C4-2B (cell line): ENCODE measurements around the gene EIF3A.
"Not testable (repeated sequence)": the region's sequence is repeated elsewhere in the genome, so short reads cannot be mapped to it uniquely, and the experiment has no call there.

Experiments used
- H3K27ac ChIP-seq: fragments of 450-650 bp; 2 replicates; pipeline ENCODE4 v1.5.1; 2017
- CTCF ChIP-seq: fragments of 450-650 bp; conservative IDR thresholded peaks from 2 replicates; pipeline ENCODE4 v1.5.1; 2017; ENCODE audit warnings: mild to moderate bottlenecking
- ZFX ChIP-seq: fragments of 450-650 bp; IDR thresholded peaks from 2 replicates; pipeline ENCODE4 v1.6.1; 2017

EIF3A gene

GRCh38 chr10:119041326-119041725 is 39.3 kb downstream of the EIF3A start:
- no peak overlapping the region for H3K27ac ChIP-seq
- TF ChIP-seq ZFX, result no peak
- TF ChIP-seq CTCF, result no peak

- TF ChIP-seq CTCF (no peak), ZFX (no peak)
- no peak overlapping the region for H3K27ac ChIP-seq
Observed at GRCh38 chr10:119039161-119039560, 41.5 kb downstream of the EIF3A start.

GRCh38 chr10:119031496-119032059 is 49.0 kb downstream of the EIF3A start:
- no peak overlapping the region for H3K27ac ChIP-seq
- TF ChIP-seq ZFX, result no peak
- no peak for TF ChIP-seq CTCF

GRCh38 chr10:119030421-119031250 is 50.0 kb downstream of the EIF3A start:
- TF ChIP-seq ZFX (no peak), CTCF (peak; percentile 31)
- H3K27ac ChIP-seq, result peak overlapping the region; percentile 8; the same call in 1 of the 2 replicates

GRCh38 chr10:119029613-119030420 is 50.8 kb downstream of the EIF3A start, which contains the start of gene NANOS1:
Gene NANOS1 (plus strand): TSS chr10:119029714. CDS start chr10:119029802, 88 bp downstream.
- H3K27ac ChIP-seq, result peak within 1 kb of the TSS; percentile 8; the same call in 1 of the 2 replicates
- TF ChIP-seq CTCF, result no peak
- no peak for TF ChIP-seq ZFX

- TF ChIP-seq ZFX, result no peak
- no peak for TF ChIP-seq CTCF
- H3K27ac ChIP-seq, result no peak overlapping the region
Observed at GRCh38 chr10:119028900-119029612, 51.6 kb downstream of the EIF3A start.

- H3K27ac ChIP-seq, result not testable (repeated sequence)
Observed at GRCh38 chr10:119028445-119028899, 52.1 kb downstream of the EIF3A start.
